Testis (tissue), 3 donors: ENCODE results near the gene DBN1. TPM values are rescaled to one million over a fixed set of nuclear protein-coding genes. Genes with fewer than 3 reads are reported as not detected.

Source experiments
- DNase-seq: peaks from one replicate; pipeline ENCODE4 v3.0.0-alpha.2; 2019
- H3K27ac ChIP-seq, 2 donors: fragments of 200-600 bp; sonication (generic); one replicate each; pipeline ENCODE4 v1.5.1; 2019
- H3K27me3 ChIP-seq: fragments of 200-600 bp; sonication (generic); one replicate; pipeline ENCODE4 v1.5.1; 2019
- H3K36me3 ChIP-seq: fragments of 200-600 bp; sonication (generic); one replicate; pipeline ENCODE4 v1.5.1; 2017; ENCODE audit warnings: low read depth; ENCODE audit errors: missing control alignments
- H3K4me1 ChIP-seq: fragments of 200-600 bp; sonication (generic); one replicate; pipeline ENCODE4 v1.5.1; 2019
- H3K4me3 ChIP-seq, 2 donors: fragments of 200-600 bp; sonication (generic); one replicate each; pipeline ENCODE4 v1.5.1; 2017 to 2019
- H3K9me3 ChIP-seq: fragments of 200-600 bp; sonication (generic); one replicate; pipeline ENCODE4 v1.5.1; 2017
- POLR2A ChIP-seq: fragments of 450-650 bp; IDR thresholded peaks from one replicate; pipeline ENCODE4 v1.6.1; 2017; ENCODE audit warnings: antibody characterized with exemption, mild to moderate bottlenecking, moderate library complexity
- WGBS, 2 donors: methylation state at CpG; one replicate each; pipeline ENCODE4 v1.1.5; 2018; 5-methylcytosine and 5-hydroxymethylcytosine counted together
- intact Hi-C: fragments of 100-400 bp; cut with DNase I; formaldehyde crosslinking; loops from one replicate; pipeline ENCODE4 v1.15.1; 2023; ENCODE audit warnings: low total_unique reads
- polyA plus RNA-seq: library from polyadenylated mRNA; stranded (reverse); fragments of 350-450 nt; fragmentation: Illumina TruSeq; extraction: RNeasy Lipid Tissue Mini Kit (QIAGEN cat#74804); gene quantifications from one replicate; pipeline ENCODE4 v1.2.3, GENCODE V29; 2014; ENCODE audit warnings: low read depth, low replicate concordance; ENCODE audit not compliant: insufficient read depth
- total RNA-seq, 2 donors: library from RNA; depleted of rRNA; stranded (reverse); fragments of >200 nt; gene quantifications; one replicate each; pipeline ENCODE4 v1.2.3, GENCODE V29; 2016
- TF ChIP-seq, protein P1 (sequence below), 3 experiments: fragments of 450-650 bp in 2 of 3; fragments of 200-600 bp in 1 of 3; sonication (generic) in 1 of 3; IDR thresholded peaks; one replicate each; pipeline ENCODE4 v1.5.1; 2016 to 2019; ENCODE audit warnings: antibody characterized with exemption in 3 of 3, mild to moderate bottlenecking in 2 of 3, moderate library complexity in 1 of 3

DBN1 gene
- total and polyA plus RNA-seq, 3 donors from 2014 or later, result 50.5 to 83.1 (median 69.6) TPM

DNA sequence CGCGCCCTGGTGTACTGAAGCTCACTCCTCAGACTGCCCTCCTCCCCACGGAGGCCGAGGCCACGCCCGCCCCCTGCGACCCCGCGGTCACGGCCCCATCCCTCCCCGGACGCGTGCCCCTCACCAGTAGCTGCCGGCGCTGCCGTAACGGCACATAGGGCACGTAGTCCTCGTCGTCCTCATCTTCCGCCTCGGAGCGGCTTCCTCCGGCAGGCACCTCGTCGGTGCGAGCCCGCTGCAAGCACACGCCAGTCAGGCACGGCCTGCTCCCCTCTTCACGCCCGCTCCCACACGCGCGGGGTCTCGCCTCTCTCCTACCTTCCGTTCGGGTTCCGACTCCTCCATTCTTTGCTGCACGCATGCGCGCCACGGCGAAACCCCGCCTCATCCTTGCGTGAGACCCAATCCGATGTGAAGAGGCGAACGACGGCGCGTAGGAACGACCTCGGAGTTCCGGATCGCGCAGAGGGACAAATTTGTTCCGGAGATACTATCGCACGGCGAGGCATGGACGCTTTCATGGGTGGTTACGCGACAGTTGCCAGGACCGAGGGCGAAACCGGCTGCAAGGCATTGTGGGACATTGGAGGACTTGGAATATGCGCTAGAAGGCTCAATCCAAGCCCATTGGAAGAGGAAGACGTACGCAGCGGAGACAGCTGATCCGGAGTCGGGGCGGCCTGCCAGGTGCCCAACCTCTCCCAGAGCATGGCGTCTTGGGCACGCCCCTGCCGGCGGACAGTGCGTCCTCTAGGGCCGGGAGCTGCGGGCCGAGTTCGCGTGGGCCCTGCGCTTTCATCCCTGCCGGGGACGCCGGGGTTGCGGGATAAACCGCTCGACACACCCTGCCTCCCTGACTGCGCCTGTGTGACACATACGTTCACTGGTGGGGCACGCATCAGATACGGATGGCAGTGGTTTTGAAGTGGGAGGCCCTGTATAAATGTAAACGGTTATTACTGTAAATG is 43.5 kb upstream of the DBN1 start, which contains the start of gene DDX41:
Gene DDX41, minus strand, starts transcription at position 361 of the 968 bp plus-strand sequence. Its CDS starts 16 bp downstream, at position 345.
- H3K36me3 ChIP-seq, result no peaks in the 10 kb centered on the region
- H3K4me1 ChIP-seq, result peaks cover 9% of the 10 kb centered on the region
- WGBS, 2 donors, result 1% methylated on average over 56 to 92 of the region's 96 CpGs
- H3K9me3 ChIP-seq, result no peaks in the 10 kb centered on the region
- peak within 1 kb of the TSS; percentile 80 to 96 for H3K4me3 ChIP-seq
- peak within 1 kb of the TSS; percentile 28 to 86 for H3K27ac ChIP-seq
- DNase-seq, result peak; percentile 97
- intact Hi-C loops, result no loop called here
- H3K27me3 ChIP-seq, result no peaks in the 10 kb centered on the region
- TF ChIP-seq, protein P1, sequence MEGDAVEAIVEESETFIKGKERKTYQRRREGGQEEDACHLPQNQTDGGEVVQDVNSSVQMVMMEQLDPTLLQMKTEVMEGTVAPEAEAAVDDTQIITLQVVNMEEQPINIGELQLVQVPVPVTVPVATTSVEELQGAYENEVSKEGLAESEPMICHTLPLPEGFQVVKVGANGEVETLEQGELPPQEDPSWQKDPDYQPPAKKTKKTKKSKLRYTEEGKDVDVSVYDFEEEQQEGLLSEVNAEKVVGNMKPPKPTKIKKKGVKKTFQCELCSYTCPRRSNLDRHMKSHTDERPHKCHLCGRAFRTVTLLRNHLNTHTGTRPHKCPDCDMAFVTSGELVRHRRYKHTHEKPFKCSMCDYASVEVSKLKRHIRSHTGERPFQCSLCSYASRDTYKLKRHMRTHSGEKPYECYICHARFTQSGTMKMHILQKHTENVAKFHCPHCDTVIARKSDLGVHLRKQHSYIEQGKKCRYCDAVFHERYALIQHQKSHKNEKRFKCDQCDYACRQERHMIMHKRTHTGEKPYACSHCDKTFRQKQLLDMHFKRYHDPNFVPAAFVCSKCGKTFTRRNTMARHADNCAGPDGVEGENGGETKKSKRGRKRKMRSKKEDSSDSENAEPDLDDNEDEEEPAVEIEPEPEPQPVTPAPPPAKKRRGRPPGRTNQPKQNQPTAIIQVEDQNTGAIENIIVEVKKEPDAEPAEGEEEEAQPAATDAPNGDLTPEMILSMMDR (IDR thresholded peaks at IDR 0.05), result peak in 2 of 3 experiments; percentile 6 to 30
- TF ChIP-seq POLR2A, result no peak

DNA sequence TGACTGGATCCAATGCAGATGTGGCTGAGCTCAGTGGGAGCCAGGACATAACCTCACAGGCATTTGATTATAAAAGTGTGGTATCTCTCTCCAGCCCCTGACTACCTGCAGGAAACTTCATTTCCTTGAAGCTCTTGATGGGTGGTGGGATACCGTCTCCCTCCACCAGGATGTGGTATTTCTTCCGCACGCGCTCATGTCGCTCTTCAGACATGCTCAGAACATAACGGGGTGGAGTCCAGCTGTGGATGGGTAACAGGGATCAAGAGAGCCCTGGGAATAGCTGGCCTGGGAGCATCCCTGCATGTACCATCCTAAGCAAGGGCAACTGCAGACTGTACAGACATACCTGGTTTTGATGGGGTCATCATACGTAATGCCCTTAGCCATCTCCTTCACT is 42.1 kb upstream of the DBN1 start:
- Histone ChIP-seq H3K9me3 (no peaks in the 10 kb centered on the region), H3K27me3 (no peaks in the 10 kb centered on the region), H3K27ac (no peak overlapping the region), H3K4me1 (peaks cover 9% of the 10 kb centered on the region), H3K4me3 (no peak overlapping the region), H3K36me3 (no peaks in the 10 kb centered on the region)
- no peak for DNase-seq
- intact Hi-C loops, result no loop called here
- 79 to 80% methylated on average over 1 to 7 of the region's 7 CpGs for WGBS, 2 donors
- TF ChIP-seq POLR2A, result no peak
- TF ChIP-seq, protein P1 (IDR thresholded peaks at IDR 0.05), result no peak

DNA sequence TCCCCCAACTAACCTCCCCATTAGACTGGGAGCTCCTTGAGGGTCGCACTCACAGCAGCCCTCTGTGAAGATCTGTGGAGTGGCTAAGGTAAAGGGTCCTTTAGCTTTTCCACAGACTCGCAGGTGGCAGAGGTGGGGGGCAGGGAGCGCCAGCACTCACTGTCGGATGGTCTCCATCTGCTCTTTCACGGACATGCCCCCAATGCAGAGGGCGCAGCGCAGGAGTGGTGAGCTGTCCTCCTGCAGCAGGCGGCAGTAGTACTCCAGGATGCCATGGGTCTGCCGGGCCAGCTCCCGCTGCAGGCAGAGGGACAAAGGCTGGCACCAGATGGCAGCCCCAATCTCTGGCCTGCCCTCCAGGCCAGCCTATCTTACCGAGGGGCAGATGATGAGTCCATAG is 41.1 kb upstream of the DBN1 start:
- H3K9me3 ChIP-seq, result no peaks in the 10 kb centered on the region
- H3K36me3 ChIP-seq, result no peaks in the 10 kb centered on the region
- H3K4me1 ChIP-seq, result peaks cover 11% of the 10 kb centered on the region
- no peaks in the 10 kb centered on the region for H3K27me3 ChIP-seq
- H3K4me3 ChIP-seq, result no peak overlapping the region
- H3K27ac ChIP-seq, result no peak overlapping the region
- 90 to 92% methylated on average over 3 to 11 of the region's 11 CpGs for WGBS, 2 donors
- intact Hi-C loops, result no loop called here
- no peak for TF ChIP-seq POLR2A
- TF ChIP-seq, protein P1 (IDR thresholded peaks at IDR 0.05), result no peak
- no peak for DNase-seq

DNA sequence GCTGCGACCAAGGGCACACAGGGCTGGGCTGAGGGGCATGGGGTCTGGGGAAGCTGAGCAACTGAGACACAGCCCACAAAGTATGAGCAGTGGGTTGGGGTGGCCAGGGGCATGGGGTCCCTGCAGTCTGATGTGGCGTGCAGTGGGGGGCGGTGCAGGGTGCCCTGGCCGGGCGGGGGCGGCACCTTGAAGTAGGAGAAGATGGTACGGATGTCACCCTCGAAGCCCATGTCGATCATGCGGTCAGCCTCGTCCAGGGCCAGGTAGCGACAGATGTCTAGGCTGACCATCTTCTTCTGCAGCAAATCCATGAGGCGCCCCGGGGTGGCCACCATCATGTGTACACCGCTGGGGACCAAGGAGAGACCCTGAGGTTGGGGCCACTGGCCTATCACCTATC is 40.1 kb upstream of the DBN1 start:
- intact Hi-C loops, result no loop called here
- 95 to 98% methylated on average over 13 to 15 of the region's 15 CpGs for WGBS, 2 donors
- TF ChIP-seq, protein P1 (IDR thresholded peaks at IDR 0.05), result no peak
- TF ChIP-seq POLR2A, result no peak
- no peak for DNase-seq
- Histone ChIP-seq H3K36me3 (no peaks in the 10 kb centered on the region), H3K9me3 (no peaks in the 10 kb centered on the region), H3K27me3 (no peaks in the 10 kb centered on the region), H3K4me1 (peaks cover 11% of the 10 kb centered on the region), H3K27ac (no peak overlapping the region), H3K4me3 (no peak overlapping the region)
